ENCODE measurements around the gene RGMB.

Gene RGMB

DNA sequence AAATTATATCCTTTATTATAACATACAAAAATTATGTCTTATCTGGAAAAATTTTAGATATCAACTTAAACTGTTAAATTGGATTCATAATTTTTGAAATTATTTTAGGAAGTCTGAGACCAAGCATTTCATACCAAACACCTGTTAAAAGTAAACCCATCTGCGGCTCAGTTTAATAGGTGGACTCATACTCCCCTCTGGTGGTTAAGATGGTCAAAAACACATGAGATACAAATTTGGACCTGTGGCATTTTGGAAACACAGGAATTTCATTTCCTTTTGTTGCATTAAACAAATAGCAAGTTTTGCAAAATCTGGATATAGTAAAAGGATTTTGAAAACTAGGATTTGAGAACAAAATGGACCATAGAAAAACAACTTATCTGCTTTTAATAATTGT is 53.7 kb downstream of the RGMB start:
- ChIA-PET POLR2A (no interaction called here), CTCF (interaction anchor here (0.6 to 1.7 kb wide), 2 partner anchors 9 to 143 kb away, joined by 3 to 6 read pairs; no protein-coding TSS in a partner anchor)
- no peak overlapping the region for H3K27ac ChIP-seq (ENCODE audit: extremely low read depth, low read depth, low read length)
- no peaks in the 10 kb centered on the region for H3K36me3 ChIP-seq (ENCODE audit: control insufficient read depth in 2 of 2, insufficient read depth in 1 of 2, low read length in 2 of 2)
- no peak overlapping the region for H3K4me3 ChIP-seq (ENCODE audit: low read depth, low read length)
- no peaks in the 10 kb centered on the region for H3K9me3 ChIP-seq (ENCODE audit: control insufficient read depth, insufficient read depth, low read depth, low read length)
- H3K4me1 ChIP-seq (ENCODE audit: control insufficient read depth, insufficient read depth, low read length) = no peaks in the 10 kb centered on the region
- peak; percentile 85 for TF ChIP-seq SCRT1 (tag by site-specific recombination; IDR thresholded peaks at IDR 0.05; ENCODE audit: borderline replicate concordance)
- no peak for TF ChIP-seq ZNF707 (tag by site-specific recombination; IDR thresholded peaks at IDR 0.05)
- peak; percentile 94 for TF ChIP-seq SCRT2 (tag by site-specific recombination; IDR thresholded peaks at IDR 0.05)
- peak; percentile 77 for TF ChIP-seq ZNF654 (tag by site-specific recombination; IDR thresholded peaks at IDR 0.05; ENCODE audit: low read depth)

DNA sequence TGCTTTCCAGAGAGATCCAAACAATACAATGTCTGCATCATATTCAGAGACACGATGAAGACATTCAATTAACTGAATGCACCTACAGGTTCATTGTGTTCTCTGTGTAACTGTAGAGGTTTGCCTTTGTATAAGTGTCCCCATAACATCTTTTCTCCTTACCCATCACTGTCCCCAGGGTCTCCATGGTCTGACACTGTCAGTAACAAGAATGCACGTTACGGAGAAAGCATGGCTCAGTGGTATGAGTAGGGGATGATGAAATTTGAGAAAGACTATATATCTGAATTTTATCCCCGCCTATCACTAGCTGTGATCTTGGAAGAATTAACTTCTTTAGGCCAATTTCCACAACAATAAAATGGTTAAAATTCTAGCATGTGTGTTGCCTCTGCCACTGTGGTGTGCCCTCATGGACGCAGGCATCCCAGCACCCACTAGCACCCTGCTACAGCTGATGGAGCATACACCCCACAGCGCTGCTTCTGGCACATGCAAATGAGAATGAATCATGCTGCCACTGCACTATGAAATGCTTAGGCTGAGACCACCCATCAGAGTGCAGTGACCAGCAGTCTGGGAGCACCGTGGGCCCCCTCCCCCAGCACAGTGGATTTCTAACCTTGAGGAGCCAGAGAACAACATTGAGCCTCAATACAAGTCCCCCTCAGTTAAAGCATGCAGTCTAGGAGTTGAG is 54.3 kb downstream of the RGMB start:
- H3K4me1 ChIP-seq (ENCODE audit: control insufficient read depth, insufficient read depth, low read length) = no peaks in the 10 kb centered on the region
- TF ChIP-seq ZNF514 (tag by site-specific recombination; IDR thresholded peaks at IDR 0.05) (no peak), ZNF19 (tag by site-specific recombination; IDR thresholded peaks at IDR 0.05; ENCODE audit: low read depth) (no peak), ZNF211 (tag by site-specific recombination; IDR thresholded peaks at IDR 0.05; ENCODE audit: low read depth) (no peak), ZNF792 (tag by site-specific recombination; IDR thresholded peaks at IDR 0.05) (no peak), OVOL3 (tag by site-specific recombination; IDR thresholded peaks at IDR 0.05) (no peak), ZFHX2 (tag by site-specific recombination; conservative IDR thresholded peaks at IDR 0.05) (no peak), ZIC2 (tag by site-specific recombination; IDR thresholded peaks at IDR 0.05) (no peak), ZNF146 (tag by site-specific recombination; IDR thresholded peaks at IDR 0.05) (no peak), MZF1 (tag by site-specific recombination; IDR thresholded peaks at IDR 0.05; ENCODE audit: borderline replicate concordance) (no peak)
- TF ChIP-seq, protein P1, sequence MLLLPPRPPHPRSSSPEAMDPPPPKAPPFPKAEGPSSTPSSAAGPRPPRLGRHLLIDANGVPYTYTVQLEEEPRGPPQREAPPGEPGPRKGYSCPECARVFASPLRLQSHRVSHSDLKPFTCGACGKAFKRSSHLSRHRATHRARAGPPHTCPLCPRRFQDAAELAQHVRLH (tag by site-specific recombination; IDR thresholded peaks at IDR 0.05) = no peak
- TF ChIP-seq, protein P2, sequence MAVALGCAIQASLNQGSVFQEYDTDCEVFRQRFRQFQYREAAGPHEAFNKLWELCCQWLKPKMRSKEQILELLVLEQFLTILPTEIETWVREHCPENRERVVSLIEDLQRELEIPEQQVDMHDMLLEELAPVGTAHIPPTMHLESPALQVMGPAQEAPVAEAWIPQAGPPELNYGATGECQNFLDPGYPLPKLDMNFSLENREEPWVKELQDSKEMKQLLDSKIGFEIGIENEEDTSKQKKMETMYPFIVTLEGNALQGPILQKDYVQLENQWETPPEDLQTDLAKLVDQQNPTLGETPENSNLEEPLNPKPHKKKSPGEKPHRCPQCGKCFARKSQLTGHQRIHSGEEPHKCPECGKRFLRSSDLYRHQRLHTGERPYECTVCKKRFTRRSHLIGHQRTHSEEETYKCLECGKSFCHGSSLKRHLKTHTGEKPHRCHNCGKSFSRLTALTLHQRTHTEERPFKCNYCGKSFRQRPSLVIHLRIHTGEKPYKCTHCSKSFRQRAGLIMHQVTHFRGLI (tag by site-specific recombination; IDR thresholded peaks at IDR 0.05) = no peak
- TF ChIP-seq, protein P3, sequence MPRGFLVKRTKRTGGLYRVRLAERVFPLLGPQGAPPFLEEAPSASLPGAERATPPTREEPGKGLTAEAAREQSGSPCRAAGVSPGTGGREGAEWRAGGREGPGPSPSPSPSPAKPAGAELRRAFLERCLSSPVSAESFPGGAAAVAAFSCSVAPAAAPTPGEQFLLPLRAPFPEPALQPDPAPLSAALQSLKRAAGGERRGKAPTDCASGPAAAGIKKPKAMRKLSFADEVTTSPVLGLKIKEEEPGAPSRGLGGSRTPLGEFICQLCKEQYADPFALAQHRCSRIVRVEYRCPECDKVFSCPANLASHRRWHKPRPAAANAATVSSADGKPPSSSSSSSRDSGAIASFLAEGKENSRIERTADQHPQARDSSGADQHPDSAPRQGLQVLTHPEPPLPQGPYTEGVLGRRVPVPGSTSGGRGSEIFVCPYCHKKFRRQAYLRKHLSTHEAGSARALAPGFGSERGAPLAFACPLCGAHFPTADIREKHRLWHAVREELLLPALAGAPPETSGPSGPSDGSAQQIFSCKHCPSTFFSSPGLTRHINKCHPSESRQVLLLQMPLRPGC (tag by site-specific recombination; IDR thresholded peaks at IDR 0.05) = no peak
- TF ChIP-seq, protein P4, sequence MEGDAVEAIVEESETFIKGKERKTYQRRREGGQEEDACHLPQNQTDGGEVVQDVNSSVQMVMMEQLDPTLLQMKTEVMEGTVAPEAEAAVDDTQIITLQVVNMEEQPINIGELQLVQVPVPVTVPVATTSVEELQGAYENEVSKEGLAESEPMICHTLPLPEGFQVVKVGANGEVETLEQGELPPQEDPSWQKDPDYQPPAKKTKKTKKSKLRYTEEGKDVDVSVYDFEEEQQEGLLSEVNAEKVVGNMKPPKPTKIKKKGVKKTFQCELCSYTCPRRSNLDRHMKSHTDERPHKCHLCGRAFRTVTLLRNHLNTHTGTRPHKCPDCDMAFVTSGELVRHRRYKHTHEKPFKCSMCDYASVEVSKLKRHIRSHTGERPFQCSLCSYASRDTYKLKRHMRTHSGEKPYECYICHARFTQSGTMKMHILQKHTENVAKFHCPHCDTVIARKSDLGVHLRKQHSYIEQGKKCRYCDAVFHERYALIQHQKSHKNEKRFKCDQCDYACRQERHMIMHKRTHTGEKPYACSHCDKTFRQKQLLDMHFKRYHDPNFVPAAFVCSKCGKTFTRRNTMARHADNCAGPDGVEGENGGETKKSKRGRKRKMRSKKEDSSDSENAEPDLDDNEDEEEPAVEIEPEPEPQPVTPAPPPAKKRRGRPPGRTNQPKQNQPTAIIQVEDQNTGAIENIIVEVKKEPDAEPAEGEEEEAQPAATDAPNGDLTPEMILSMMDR (tag by site-specific recombination; IDR thresholded peaks at IDR 0.05) = no peak
- TF ChIP-seq, protein P5, sequence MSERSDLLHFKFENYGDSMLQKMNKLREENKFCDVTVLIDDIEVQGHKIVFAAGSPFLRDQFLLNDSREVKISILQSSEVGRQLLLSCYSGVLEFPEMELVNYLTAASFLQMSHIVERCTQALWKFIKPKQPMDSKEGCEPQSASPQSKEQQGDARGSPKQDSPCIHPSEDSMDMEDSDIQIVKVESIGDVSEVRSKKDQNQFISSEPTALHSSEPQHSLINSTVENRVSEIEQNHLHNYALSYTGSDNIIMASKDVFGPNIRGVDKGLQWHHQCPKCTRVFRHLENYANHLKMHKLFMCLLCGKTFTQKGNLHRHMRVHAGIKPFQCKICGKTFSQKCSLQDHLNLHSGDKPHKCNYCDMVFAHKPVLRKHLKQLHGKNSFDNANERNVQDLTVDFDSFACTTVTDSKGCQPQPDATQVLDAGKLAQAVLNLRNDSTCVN (tag by site-specific recombination; optimal IDR thresholded peaks at IDR 0.05) = no peak
- TF ChIP-seq, protein P6, sequence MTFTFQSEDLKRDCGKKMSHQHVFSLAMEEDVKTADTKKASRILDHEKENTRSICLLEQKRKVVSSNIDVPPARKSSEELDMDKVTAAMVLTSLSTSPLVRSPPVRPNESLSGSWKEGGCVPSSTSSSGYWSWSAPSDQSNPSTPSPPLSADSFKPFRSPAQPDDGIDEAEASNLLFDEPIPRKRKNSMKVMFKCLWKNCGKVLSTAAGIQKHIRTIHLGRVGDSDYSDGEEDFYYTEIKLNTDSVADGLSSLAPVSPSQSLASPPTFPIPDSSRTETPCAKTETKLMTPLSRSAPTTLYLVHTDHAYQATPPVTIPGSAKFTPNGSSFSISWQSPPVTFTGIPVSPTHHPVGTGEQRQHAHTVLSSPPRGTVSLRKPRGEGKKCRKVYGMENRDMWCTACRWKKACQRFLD (tag by site-specific recombination; IDR thresholded peaks at IDR 0.05) = no peak
- no peak overlapping the region for H3K4me3 ChIP-seq (ENCODE audit: low read depth, low read length)
- no peak overlapping the region for H3K27ac ChIP-seq (ENCODE audit: extremely low read depth, low read depth, low read length)
- no peaks in the 10 kb centered on the region for H3K9me3 ChIP-seq (ENCODE audit: control insufficient read depth, insufficient read depth, low read depth, low read length)
- CTCF ChIA-PET = interaction anchor here (0.6 to 1.7 kb wide), 3 partner anchors 9 to 231 kb away, joined by 3 to 6 read pairs (median 3); no protein-coding TSS in a partner anchor
- POLR2A ChIA-PET = no interaction called here
- H3K36me3 ChIP-seq (ENCODE audit: control insufficient read depth in 2 of 2, insufficient read depth in 1 of 2, low read length in 2 of 2) = no peaks in the 10 kb centered on the region

Data from HEK293 (cell line).